NCI-H1930 (cell line): Measurements from ENCODE around the gene TTLL5.

Experiments
- DNase-seq, 2 experiments: peaks; one replicate each; lab custom pipeline; 2025; lab: John Stamatoyannopoulos, UW

The TTLL5 gene

DNA sequence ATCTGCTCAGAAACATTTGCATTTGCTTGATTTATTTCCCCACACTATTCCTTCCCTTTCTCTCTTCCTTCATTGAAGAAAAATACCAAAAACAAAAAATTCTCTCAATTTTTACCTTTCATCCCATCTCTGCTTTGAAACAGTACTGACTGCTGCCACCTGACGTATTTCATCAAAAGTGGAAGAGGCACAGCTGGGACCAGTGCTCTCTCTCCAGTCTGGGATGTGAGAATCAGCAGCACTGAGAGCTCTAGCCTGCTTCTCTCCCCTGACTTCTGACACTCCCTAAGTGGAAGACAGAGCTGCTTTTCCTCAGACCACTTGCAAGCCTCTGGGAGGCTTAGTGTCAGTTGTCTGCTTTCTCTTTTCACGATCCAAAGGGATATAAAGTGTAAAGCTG lies 36.9 kb downstream of the TTLL5 start:
- no peak for DNase-seq

DNA sequence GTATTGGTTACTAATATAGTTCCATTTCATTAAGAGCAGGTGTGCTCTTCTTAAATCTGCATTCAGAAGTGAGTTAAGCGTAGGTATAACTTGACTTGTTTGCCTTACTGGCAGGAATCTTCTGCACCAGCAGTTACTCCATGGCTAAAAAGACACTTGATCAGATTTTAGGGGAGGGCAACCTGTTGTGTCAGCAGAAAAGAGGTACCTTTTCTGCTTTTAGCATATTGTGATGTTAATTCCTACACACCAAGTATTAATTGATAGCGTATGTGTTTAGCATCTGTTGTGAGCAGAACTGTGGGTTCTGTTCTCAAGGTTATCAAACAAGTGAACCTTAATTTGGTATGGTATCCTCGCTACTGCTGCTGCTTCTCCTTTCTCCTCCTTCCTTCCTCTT lies 38.3 kb downstream of the TTLL5 start:
- no peak for DNase-seq

DNA sequence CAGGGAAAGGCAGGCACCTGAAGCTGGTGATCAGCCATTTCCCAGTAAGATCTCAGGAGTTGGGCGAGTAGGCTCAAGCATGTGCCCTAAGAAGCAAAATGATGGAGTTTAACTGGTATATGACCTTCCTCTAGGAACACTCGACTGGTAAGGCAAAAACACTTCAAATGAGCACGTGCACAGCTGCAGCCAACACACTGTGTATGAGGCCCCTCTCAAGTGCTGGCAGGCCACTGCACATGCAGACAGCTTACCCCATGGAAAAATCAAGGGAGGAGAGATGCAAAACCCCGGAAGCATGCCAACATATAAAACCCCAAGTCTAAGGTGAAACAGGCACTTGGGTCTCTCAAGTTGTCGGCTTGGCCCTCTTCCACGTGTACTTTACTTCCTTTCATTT lies 39.2 kb downstream of the TTLL5 start:
- DNase-seq: no peak

DNA sequence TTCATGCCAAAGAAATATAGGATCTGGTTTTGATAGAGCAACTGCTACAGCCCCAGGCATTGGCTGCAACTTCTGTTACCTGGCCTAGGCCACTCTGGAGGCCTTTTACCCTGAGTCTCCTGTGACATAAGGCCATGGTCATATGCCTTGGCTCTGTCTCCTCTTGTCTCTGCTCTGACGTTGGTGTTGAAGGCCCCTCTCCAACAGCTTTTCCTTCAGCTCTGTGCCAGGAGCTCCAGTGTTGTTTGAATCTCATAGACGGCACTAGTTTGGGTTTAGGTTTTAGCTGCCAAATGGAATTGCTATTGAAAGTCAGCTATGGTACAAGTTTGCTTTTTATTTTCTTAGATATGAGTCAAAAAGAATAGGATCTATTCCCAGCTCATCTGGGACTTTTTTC lies 41.1 kb downstream of the TTLL5 start:
- no peak for DNase-seq

DNA sequence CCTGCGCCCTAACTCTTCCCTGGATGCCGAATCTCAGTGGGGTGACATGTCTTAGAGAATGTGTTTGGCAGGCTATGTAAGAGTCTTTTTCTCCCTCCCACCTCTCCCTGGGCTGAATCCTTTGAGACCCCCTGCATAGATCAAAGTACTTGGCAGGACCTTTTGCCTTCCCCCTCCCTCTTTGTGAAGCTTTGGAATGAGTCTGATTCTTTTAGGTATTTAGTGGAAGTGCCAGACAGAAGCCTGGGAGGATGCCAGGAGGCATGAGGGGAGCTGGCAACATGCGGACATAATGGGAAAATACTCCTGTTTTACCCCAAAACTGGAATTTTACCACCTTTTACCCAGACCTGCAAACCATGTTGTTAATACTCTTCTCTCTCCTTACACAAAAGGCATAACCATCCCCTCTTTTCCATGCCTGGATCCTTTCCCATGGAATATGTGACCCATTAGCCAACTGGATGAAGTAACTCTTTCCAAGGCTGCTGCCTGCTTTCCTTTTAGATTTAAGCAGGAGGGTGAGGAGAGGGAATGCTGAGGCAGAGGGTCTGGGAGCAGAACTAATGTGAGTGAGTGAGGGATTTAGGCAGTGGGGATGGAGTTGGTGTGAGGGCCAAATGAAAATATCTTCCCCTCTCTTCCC lies 41.7 kb downstream of the TTLL5 start:
- DNase-seq: no peak

DNA sequence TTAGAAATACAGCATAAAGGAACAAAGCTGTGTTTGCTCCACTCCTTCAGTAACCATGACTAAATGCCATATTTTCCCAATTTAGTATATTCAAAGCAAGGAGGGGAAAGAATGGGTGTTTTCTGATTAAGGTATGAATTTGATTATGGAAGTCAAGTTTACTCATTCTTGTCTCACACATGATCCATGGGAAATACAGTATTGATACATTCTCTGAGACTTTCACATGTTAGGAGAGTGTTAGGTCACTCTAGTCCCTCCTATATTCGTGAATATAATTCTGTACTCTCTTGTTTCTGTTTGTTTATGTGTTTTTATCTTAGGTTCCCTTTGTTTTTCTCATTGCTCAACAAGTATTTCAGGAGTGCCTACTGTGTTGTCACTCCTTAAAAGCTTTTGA lies 42.4 kb downstream of the TTLL5 start:
- no peak for DNase-seq

DNA sequence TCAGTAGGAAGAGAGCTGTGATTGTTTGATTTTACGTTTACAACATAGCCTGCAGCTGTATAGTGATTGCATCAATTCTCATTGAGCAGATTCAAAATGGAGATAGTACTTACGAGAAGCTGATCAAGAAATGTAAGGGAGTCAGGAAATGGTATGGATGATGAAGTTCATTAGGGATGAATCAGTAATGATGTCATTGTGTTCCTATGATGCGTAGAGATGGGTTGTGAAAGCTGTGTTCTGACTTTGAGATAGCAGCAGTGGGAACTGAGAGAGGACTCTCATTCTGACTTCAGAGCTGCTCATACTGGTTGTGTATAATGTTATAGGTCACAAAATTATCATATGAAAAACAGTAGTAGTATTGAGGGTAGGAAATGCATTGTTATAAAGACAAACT lies 44.0 kb downstream of the TTLL5 start:
- no peak for DNase-seq

DNA sequence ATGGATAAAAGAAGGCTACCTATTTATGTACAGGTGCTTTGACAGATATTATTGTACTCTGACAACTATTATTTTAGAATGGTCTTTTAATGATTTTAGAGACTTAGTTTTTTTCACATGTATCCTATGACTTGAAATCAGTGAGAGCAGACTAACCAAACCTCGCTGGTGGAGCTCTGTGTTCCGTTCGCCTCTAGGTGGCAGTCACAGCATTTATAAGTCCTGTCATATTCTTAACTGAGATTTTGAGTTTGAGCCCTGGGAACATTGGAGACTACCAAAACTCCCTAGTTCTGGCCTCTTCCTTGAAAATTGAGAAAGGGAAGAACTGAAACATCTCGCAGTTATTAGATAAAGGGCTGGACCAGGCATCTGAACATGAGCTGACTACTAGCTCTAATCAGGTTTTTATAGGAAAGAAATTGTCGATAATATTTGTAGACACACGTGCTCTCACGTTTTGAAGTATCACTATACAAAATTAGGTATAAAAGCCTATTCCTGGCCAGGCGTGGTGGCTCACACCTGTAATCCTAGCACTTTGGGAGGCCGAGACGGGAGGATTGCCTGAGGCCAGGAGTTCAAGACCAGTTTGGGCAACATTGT lies 48.3 kb downstream of the TTLL5 start:
- peak; percentile 29 to 64 for DNase-seq

DNA sequence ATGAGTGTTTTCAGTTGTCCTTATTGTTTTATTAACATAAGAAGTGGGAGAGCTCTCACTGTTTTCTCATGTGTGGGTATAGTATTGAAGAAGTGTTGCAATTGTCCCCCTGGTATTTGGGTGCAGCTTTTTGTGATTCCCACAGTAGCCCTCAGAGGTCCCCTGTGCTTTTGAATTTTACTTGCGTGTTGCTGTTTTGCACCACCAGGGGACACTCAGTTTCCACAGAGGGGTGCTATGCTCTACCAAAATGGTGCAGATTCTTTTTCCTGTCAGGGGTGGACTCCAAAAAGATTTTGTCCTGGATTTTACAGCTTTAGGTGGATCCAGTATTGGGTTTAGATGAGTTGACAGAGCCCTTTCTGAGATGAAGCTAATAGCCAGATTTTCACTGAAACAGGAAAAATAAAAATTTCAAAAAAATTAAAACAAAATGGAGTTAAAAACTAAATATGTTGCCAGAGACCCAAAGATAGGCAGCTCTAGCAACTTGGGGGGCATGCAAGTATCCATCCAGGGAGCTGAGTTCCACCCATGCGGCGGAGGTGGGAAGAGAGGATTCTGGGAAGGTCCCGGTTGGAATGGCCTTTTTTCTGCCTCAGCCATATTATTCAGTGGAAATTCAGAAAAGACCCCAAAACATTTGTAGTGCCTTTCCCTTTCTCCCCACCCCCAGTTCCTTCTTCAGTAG lies 50.2 kb downstream of the TTLL5 start:
- DNase-seq: no peak

DNA sequence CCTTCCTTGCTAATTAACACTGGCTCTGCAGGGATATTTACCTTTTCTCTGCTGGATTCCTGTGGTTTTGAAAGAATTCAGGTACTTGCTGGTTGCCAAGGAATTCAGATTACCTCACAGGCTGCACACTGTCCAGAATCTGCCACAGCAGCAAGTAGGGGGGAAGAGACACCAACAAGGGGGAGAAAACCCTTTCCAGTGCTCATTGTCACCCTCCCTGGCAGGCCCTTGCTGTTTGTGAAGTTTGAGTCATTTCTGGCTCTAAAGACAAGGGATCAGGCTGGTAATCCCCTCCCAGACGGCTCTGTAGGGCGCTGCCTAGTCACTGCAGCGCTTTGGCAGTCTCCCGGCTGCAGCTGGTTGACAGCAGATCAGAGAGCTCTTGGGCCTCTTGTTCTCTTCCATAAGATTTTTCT lies 50.8 kb downstream of the TTLL5 start:
- DNase-seq: no peak

DNA sequence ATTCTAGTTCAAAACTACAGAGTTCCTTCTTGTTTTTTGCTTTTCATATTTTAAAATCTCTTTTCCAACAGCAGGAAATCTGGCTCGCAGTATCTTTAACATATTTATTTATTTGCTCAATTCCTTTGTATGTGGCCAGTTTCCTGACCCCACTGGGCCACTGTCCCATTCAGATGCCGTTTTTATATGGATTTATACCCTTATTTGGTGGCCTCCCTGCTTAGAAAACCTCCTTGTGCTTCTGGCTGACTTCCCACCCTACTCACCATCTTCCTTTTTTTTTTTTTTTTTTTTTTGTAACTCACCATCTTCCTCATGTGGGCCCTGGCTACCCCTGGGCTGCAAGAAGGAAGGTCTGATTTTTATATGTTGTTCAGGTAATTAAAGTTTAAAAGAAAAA lies 53.9 kb downstream of the TTLL5 start:
- no peak for DNase-seq

DNA sequence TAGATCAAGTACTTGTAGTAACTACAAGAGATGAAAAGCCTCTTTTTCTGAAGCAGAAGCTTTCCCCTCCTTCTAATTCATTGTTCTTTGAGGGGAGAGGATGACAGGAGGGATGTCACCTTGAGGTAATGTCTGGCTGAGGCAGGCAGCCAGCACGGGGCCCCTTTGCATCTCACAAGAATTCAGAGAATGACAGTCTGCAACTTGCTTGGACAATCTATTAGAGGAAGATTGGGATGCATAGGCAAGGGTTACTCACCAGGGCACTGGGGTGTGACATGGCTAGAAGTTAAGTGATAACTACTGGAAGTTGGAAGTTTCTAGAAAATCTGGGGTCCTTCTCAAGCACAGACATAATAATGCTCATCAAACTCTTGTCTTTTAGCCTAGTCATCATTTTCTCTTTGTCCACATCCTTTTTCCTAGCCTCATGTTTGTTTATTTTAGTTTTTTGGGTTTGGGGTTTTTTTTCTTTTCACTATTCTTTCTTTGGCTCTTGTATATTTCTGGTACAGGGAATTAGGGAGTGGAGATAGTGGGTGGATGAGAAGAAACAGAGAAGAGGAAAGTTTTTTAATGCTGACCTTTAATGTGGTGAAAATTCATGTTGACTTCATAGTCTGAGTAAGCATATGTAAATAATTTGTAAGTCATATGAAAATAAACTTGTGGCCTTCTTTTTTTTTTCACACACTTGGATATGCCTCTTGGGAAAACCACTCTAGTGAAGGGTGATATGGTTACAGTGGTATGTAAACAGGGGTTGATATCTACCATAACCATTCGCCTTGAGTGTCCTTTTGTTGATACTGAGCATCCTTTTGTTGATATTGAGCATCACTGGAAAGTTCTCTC lies 55.1 kb downstream of the TTLL5 start:
- no peak for DNase-seq

DNA sequence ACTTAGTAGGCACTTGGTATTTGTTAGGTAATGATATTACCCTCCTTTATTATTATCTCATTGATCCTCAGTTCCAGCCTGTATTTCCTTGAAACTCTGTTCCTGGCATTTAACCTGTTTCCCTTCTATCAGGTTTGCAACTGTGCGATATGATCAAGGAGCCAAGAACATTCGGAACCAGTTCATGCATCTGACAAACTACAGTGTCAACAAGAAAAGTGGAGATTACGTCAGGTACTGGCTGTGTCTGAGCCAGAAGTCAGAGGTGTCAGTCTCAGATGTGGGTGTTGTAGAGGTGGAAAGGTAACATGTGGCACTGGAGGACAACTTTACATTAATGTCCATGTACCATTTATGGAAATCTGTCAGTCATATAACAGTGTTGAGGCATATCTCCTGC lies 56.7 kb downstream of the TTLL5 start:
- no peak for DNase-seq

DNA sequence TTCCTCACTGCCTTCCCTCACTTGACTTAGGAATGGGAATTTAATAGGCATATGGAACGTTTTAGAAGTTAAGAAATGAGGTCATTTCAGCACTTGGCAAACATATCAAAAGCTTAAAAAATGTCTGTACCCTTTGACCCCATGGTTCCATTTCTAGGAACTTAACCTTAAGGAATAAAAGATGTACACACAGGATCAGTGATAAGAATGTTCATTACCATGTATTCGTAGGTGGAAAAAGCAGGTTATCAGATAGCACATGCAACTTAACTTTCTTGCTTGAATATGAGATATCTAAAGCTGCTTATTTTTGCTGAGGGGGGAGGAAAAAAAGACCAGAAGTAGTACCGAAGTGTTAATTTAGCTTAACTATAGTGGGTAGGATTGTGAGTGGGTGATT lies 57.2 kb downstream of the TTLL5 start:
- DNase-seq: no peak

DNA sequence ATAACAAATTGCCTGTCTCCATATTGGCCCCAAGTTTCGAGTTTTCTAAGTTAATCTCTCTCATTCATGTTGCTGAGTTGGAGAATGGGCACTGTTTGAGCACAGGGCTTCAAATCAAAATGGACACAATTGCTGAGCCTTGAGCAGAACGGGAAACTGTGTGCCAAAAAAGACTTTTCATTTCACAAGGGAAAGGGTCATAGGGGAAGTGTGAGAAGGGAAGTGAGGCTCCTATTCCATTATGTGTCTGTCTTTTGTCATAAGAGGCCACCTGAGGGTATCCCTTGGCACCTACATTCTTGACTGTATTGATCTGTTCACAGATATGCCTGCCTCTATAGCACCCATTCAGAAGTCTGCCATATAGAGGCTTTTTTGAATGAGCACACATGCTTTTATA lies 59.1 kb downstream of the TTLL5 start:
- no peak for DNase-seq

DNA sequence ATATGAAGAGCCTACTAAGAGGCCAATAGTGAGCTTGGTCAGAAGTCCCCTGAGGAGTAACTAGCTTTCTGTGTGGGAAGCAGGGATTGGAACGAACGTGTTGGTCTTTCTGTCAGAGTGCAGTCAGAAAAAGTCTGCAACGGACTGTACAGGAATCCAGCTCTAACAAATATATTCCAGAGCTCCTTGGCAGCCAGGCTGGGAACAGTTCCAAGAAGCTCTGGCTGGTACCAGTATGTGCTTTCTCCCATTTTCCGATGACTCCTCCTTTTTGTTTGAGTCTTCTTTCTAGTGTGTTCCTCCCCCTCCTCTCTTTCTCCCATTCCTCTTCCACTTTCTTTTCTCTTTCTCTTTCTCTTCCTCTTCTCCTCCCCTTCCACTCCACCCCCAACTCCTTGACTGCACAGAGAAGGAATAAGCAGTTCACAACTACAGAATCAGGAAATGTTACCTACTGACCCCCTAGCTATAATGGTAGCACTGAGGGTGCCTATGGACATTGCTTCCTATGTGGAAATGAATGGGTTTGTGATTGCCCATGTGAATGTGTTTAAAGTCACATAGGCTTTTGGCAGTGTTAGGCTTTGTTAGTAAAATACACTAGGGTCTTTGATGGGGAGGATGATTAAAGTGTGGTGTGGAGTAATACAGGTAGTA lies 59.9 kb downstream of the TTLL5 start:
- no peak for DNase-seq

DNA sequence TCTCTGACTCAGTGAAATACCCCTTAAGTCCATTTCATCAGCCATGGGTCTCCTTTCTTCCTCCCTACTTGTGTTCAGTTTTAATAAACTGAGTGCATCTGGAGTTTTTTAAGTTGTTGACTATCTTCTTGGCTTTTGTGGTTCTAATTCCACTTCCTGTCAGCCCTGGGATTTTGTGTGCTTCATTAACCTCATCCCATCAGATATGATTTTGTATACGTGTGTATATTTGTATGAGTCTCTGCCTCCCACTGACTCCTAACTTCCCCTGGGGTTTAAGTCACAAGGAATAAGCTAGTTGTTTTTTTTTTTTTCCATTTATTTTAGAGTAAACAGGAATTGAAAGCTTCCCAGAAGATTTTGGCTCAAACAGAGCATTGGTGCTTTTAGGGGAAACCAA lies 62.7 kb downstream of the TTLL5 start:
- no peak for DNase-seq

DNA sequence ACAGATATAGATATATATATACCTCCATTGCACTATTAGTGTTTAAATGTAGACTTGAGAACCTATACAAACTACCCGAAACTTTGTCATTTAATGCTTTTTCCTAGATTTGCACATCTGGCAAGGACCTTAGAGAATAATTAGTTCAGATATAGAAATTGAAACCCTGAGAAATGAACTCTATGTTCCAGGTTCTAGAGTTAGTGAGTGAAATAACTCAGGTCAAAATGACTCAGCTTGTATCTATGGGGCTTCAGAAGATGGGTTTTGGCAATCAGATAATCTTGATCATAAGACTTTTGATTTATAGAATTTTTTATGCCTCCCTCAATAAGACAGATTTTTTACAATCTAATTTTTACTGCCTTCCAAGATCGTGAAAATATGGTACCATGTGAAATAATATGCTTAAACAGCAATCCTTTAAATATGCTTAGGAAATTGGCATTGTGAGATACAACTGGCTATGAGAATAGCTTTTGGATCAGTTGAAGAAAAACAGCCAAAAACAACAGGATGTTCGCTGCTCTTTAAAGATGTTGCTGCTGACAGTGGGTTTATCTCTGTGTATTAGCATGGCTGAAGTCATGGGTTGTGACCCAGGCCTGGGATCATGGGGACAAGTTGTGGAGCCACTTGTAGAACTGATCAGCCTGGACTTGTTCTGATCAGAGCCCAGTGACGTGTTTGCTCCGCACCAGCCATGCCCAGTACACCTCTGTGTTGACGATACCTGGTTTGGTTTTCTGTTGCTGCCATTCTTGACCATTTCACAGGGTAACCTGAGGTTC lies 63.6 kb downstream of the TTLL5 start:
- DNase-seq: no peak

DNA sequence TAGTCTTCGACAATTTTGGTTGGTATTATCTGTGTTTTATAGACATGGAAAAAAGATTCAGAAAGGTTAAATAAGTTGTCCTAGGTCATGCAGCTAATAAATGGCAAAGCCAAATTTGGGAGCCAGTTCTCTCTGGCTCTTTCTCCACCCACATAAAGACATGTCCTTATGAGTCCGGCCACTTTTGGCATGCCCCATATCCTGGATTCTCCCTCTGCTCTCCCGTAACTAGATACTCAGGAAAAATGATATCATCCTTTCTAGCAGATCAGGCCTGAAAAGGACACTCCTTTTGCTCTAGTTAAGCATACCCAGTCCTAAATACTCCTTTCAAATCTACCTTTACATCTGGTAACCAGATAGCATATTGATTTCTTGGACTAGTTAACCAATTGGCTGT lies 64.4 kb downstream of the TTLL5 start:
- no peak for DNase-seq

DNA sequence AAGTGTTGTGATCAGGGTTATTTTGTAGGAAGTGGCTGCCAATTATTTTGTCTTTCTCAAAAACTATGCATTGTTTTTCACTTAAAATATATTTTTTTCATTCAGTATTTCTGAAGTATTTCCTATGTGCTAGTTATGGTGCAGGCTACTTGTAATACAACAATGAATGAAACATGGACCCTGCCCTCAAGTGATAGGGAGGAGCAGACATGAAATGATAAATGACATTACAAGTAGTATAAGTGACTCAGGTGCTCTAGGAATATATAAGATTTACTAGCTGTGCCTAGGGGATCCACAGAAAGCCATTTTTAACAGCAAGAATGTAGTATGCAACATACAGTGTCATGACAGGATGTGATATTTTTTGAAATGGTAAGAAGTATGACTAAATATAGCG lies 65.3 kb downstream of the TTLL5 start:
- DNase-seq: no peak

DNA sequence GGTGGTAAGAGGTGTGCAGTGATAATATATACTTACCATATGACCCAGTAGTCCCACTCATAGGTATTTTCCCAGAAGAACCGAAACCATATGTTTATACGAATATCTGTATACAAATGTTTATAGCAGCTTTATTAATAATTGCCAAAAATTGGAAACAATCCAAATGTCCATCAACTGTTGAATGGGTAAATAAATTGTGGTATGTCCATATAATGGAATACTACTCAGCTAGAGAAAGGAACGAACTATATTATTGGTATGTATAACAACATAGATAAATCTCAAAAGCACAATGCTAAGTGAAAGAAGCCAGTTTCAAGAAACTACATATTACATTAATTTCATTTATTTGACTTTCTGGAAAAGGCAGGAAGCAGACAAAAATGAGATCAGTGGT lies 66.1 kb downstream of the TTLL5 start:
- DNase-seq: no peak
